NCI-H510A treated with DMSO at 0.1 percent for 48 hours (cell line): ENCODE measurements around the gene WFS1.
A peak's percentile ranks its signal among the peaks of the same experiment; 100 is the strongest.

ENCODE experiments used
- DNase-seq: peaks from one replicate; lab custom pipeline; 2025; lab: John Stamatoyannopoulos, UW

WFS1 gene

DNA sequence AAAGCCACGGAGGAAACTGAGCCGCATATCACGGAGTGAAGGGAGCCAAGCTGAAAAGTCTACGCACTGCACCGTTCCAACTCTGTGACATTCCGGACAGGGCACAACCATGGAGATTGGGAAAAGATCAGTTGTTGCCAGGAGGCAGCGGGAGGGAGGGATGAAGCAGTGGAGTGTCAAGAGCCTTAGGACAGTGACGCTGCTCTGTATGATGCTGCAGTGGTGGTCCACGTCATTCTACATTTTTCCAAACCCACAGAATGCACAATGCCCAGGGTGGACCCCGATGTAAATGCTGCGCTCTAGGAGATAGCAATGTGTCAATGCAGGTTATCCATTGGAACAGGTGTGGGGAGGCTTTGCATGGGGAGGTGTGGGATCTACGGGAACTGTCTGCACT is 7.5 kb upstream of the WFS1 start:
- no peak for DNase-seq

DNA sequence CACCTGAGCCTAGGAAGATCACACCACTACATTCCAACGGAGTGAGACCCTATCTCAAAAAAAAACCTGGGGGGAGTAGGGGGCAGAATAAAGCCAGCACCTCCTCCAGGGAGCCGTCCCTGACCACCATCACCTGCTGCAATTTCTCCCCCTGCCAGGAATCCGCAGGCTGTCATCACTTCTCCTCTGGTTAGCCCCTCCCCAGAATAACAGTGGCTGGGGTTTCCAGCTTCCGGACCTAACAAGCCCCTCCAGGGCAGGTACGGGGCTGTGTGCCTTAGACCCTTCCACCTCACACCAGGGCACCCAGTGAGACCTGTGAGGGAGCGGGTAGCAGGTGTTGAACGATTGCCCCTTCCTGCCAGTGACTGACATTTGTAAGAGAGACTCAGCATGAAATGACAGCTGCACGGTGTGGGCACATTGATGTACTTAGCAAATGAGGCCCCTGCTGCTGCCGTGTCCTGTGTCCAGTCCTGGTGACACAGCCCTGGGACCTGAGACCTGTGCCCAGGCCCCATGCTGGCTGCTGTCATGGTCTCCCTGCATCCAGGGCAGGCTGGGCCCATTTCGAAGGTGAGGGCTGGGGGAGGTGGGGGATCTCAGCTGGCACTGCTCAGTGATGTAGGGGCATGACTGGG is 6.7 kb upstream of the WFS1 start:
- no peak for DNase-seq

DNA sequence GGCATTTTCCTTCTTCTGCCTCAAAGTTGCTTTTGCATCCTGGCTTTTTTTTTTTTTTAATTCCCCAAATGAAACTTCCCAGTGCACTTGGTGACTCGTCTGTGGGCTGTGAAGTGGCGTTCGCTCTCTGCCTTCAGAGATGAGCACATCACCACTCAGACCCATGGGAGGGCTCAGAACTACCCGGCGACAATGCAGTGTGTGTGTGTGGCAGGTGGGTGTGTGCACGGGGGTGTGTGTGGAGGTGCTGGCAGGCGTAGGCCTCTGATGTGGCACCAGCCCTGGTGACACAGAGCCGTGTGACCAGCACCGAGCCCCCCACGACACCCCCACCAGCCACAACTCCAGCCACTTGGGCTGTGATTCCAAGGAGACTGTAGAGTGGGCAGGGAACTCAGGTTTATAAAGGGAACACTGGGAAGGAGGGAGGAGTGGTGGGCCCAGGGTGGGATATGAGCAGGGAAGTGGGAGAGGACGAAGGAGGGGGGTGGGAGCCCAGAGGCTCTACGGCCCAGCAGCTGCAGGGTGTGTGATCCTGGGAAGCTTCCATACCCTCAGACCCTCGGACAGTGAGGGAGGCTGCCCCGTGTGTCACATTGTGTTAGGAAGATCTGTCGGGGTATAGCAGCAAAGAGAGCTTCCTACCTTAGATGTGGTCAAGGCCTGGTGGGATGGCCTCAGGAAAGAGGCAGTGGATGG is 6.0 kb upstream of the WFS1 start:
- no peak for DNase-seq

DNA sequence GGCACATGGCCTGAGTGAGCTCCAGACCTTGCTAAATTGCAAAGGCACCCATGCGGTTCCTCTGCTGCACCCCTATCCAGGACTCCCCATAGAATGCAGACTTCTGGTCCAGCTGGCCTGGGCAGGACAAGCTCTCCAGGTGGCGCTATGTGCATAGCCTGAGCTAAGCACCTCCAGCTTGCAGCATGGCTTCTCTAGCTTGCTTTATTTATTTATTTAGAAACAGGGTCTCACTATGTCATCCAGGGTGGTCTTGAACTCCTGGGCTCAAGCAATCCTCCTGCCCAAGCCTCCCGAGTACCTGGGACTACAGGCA is 5.5 kb upstream of the WFS1 start:
- no peak for DNase-seq

DNA sequence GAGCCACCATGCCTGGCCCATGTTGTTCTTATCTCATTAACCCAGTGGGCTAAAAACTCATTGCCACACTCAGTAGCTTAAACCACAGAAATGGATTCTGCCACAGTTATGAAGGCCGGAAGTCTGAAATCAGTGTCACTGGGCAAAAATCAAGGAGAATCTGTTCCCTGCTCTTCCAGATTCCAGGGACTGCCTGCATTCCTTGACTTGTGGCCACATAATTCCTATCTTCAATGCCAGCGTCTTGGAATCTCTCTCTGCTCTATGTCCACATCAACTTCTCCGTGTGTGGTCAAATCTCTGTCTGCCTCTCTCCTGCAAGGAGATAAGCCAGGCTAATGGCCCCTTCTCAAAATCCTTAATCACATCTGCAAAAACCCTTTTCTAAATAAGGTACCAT is 4.1 kb upstream of the WFS1 start:
- no peak for DNase-seq

DNA sequence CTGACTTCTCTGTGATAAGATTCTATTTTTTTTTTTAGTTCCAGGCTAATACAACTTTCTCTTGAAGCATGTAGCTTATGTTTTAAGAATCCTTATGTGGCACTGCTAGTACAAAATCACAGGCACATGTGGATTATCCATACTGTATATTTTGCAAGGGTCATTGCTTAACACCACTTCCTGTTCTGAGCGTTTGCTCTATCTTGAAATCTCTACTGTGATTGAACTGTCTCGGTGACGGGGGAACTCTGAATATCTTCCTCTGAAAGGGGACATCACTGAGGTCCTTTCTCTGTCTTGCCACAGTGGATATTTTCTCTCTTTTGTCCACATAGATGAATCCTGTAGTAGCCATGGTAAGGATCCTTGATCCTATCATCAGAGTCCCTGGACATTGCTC is 2.1 kb upstream of the WFS1 start:
- DNase-seq, result no peak

DNA sequence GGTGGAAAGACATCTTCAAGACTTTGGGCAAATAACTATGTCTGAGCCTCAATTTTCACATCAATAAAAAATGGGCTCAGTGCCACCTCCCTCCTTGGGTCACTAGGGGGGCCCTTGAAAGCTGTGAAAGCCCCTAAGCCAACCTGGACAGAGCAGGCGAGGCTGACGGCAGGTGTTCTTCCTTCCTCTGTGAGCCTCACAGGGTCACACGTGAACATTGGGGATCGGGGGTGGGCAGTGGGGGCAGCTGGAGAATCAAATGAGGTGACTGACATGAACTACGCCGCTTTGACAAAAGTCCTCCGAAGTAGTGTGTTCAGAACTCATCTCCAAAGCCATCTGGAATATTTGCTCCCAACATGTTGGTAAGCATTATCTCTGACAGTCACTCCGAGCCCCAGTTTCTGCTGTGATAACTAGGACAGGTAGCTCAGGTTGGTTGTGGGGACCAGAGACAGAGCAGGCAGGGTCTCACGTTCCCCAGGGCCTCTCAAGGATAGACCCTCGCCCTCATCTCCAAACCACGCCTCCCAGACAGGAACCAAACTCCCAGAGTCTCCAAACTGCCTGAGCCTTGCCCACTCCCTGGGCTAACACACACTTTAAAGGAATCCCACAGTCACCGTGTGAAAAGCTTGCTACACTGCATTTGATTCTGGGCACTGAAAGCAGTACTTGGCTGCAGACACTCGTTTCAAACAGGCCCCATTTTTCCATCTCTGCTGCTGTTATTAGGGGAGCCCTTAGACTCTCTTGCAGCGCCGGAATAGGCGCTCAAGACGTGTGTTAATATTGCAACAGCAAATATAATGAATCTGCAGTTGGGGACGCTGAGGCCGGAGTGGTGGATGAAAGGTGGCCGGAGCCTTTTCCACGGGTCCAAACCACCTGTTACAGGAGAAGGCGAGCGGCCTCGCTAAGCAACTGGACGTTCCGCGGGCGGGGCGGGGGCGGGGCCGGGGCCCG is 717 bp upstream of the WFS1 start:
- DNase-seq, result peak; percentile 18

DNA sequence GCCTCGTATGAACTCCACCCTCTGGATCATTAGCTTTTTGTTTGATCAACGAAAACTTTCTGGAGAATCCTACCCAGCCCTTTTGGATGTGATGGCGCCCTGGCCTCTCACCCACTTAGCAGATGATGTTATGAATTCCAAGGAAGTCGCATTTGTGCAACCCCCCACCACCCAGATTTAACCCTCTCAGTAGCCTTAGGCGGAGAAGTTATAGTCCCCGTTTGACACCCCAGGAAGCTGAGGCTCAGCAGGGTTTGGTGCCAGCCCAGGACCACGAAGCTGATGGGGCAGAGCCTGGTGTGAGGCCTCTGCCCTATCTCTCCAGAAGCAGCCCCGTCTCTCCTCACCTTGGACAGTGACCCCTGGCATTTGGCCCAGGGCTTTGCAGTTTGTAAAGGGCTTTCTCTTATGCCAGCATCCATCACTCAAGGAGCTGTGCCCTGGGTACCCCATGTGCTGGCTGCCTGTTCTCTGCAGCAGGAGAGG is 1.0 kb downstream of the WFS1 start:
- DNase-seq, result no peak

DNA sequence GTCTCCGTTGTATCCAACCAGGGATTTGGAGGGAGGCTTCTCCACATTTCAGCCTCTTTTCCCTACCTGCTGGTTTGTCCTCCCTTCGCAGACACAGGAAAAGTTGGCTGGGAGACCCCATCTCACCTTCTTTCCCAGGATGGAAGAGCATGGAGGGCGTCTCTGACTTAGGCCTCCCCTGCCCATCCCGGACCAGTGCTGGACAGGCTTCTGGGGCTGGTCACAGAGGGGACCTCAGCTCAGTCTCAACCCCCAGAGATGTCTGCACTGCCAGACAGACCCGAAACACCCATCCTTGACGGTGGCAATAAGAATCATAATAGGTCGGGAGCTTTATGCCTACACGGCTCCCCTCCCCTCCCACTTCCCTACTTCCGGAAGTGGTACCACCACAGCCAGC is 1.6 kb downstream of the WFS1 start:
- DNase-seq, result no peak

DNA sequence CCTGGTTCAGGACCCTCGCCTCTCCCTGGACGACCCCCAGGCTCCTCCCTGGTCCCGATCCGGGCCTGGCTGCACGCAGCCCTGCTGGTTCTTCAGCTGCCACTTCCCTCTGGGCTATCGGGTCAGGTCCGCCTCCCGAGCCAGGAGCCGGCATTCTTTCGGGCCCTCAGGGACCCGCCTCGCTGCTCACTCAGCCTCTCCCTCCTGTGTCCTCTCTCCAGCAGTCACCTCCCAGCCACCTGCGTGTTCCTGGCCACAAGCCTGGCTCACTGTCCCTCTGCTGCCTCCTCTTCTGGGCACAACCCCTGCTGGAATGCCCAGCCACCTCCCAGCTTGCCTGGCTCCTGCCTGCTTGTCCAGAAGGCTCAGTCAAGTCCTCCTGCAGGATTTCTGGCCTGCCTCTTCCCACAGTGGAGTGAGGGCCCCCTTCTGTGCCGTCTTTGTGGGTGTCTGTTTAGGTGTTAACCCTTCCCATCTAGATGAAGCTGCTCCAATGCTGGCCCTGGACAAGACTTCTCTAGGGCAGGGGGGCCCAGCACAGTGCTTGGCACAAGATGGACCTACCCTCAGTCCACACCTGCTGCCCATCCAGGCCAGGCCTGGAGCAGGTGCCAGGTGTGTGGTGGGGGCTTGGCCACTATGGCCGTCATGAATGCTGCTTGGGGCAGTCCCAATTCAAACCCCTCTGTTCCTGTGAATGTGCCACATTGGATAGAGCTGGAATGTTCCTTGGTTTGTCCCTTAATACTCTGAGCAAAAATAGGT is 2.2 kb downstream of the WFS1 start:
- DNase-seq, result no peak

DNA sequence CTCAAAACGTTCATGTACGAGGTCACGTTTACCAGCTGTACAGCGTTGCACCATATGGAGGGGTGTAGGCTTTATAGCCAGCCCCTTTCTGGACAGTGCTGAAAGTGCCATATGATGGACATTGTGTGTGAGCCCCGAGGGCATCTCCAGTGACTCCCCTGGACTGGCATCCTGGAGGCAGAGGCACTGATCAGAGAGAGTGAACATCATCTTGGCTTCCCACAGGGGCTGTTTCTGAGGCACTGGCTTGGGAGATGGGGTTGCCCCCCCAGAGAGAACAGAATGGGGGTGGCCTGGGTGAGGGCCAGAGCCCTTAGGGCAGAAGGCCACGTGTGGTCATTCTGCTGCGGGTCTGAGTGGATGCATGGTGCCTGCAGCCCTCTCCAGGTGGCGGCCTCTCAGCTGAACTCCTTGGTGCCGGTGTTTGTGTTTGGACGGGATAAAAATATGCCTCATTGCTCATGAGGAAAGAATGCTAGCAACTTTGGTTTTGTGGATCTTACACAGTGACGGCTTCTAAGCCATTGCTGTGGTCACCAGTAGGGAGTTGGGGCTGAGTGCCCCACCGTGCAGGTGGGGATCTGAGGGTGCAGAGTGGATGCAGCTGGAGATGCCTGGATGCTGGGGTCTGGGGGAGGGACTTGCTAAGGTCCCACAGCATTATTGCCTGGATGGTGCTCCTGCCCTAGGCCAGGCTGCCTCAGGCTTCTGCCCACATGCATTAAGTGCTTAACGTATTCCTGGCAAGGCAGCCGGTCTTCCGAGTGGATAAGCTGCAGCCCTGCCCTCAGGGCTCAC is 3.4 kb downstream of the WFS1 start:
- no peak for DNase-seq

DNA sequence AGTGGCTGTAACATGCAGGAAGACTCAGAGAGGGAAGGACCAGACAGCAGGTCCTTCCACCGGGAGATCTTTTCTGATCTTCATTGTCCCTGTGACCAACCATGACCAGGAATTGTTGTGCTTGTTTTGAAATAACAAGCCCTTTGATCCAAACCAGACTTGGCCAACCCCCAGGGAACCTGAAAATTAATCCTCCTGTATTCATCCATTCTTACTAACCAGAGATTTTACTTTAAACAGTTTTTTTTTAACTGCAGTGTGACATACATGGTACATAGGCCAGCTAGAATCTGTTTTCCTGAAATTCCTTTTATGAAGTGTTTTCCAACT is 4.0 kb downstream of the WFS1 start:
- DNase-seq, result no peak

DNA sequence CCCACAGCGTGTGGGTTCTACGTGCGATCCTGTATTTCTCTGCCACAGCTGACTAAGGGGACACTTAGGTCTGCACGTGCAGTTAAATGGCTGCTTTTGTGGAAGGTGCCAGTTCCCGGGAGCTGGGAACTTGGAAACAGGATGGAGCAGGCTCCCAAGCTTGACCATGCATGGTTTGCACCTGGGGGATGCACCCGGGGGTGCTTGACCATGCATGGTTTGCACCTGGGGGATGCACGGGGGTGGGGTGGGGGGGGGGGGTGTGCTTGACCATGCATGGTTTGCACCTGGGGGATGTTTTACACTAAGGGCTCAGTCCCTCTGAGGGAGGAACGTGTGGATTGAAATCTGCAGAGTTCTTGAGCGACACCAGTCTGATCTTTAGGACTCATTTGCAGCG is 5.7 kb downstream of the WFS1 start:
- no peak for DNase-seq

DNA sequence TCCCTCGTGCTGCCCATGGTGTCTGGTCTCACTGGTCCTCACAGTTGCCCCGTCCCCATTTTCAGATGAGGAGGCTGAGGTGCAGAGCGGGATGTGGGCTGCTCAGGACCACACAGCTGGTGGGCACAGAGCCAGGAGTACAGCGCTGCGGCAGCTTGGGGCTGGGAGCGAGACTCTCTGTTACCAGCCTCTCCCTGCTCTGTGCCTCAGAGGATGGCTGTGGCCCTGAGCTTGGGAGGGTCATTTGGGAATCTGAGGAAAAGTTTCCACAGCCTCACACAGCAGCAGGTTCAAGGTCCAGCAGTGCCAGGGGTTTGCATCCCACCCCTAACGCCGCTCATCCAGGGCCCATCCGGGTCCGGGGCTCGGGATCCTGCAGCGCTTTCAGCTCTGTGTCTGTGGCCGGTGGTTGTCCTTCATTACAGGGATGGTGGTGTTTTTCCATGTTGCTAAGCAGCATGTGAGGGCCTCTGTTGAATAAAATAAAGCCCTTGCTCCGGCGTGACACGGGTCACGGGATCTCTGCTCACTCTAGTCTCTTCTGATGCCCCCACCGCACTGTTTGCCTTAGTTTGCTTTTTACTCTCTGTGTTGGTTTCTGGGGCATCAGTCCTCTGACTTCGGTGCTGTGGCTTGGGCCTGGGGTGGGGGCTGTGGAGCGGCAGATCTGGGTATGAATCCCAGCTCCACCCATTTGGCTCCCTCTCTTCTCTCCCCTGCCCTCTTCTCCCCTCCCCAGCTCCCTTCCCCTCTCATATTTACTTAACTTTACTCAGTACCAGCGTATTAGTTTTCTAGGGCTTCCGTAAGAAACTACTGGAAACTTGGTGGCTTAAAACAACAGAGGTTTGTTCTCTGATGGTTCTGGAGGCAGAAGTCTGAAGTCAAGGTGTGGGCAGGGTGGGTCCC is 6.5 kb downstream of the WFS1 start:
- no peak for DNase-seq

DNA sequence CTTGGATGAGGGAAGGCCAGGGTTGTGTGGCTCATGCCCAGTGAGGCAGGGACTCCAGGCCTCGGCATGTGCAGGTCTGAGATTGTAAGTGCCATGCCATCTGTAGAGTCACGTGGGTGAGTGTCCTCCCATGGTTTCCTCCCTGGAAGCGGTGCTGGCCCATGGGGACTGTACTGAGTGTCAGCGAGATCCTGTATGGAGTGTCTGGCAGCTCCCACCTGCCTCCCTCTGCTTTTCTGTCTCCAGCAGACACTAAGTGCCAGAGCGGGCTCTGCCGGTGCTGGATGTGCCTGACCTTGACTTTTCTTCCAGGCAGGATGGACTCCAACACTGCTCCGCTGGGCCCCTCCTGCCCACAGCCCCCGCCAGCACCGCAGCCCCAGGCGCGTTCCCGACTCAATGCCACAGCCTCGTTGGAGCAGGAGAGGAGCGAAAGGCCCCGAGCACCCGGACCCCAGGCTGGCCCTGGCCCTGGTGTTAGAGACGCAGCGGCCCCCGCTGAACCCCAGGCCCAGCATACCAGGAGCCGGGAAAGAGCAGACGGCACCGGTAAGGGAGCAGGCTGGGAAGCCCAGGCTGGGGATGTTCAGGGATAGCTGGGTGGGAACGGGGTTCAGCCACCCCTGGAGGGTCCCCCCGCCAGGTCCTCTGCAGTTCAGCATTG is 7.6 kb downstream of the WFS1 start:
- no peak for DNase-seq

DNA sequence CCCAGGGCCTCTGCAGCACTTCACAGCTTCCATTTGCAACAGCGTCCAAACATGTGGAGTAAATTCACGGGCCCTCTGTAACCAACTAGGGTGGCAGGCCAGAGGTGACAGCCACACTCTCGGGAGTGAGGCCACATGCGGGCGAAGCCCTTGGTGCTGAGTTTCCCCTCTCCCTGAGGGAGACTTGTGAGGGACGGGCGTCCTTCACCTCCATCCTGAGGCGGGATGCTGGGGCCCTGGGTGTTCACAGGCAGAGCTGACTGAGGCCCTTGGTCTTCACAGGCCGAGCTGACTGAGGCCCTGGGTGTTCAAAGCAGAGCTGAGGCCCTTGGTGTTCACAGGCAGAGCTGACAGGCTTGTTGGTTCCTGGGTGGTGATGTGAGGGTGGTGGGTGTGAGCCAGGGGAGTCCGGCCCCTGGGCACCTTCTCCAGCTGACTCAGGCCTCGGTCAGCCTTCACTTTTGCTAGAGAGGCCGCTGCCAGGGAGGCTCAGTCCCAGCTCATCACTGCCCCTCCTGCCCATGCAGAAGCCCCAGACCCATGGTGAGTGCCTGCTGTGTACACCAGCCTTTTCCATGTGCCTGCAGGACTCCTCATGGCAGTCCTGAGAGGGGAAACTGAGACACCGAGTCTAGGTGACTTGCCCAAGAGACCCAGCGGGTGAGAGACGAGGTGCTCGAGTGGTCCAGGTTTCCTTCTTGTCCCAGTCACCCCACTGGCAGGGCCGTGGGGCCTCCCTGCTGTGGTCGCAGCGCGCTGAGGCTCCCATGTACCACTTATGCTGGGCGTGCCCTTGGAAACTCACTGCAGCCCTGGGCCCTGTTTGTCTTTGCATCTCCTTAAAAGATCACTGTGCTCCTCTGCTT is 8.5 kb downstream of the WFS1 start:
- no peak for DNase-seq

DNA sequence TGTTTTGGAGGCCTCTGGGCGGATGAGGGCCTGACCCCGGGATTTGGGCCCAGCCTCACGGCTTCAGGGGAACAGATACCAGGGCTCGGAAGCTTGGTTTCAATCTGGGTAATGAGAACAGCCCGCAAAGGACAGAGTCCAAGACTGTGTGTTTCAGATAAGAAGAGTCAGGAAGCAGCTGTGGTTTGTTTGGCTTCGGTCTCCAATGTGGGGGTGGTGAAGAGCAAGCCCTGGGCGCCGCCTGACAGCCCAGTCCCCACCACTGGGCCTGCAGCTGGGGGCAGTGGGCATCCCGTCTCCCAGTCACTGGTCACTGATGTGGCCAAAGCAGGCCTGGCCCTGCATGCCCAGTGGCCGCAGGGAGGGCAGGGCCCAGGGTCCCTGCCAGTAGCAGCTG is 9.1 kb downstream of the WFS1 start:
- DNase-seq, result no peak

DNA sequence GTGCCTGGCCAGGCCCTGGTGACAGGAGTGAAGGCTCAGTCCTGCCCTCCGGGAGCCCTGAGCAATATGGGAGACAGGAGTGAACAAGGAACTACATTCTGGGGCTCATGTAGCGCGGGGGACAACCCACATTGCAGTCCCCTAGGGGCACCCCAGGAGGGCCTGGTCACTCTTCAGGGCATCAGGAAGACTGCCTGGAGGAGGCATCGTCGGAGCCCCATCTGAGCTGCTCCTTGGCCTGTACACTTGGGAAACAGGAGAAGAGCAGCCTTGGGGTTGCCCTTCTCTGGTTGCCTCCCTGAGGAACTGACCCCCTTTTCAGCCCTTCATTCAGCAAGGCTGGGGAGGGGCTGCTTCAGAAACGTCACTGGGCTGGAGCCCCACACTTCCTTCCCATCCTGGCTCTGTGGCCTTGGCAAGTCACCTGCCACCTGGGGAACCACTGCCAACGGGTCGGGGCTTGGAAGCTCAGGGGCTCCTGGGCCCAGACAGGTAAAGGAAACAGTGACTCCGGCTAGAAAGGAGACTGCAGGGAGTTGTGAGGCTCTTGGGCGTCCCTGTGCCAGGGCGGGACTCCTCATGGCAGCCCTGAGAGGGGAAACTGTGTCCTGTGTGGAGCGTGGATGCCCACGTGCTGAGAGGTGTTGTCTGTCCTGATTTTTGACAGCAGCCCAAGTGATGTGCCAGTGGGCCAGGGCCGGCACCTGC is 10.1 kb downstream of the WFS1 start:
- DNase-seq, result no peak
